ENCODE data around the gene CAB39. TPM values are rescaled to one million over a fixed set of nuclear protein-coding genes. Genes with fewer than 3 reads are reported as not detected.

CAB39 gene
- total and polyA plus RNA-seq, 2 of the 8 experiments (the other 6 are each of a cell fraction or from before 2014, with no cell fraction given), result 16.4 to 50.5 TPM

- peak; percentile 51; the same call in 1 of the 2 replicates for TF ChIP-seq CREB1 (IDR thresholded peaks at IDR 0.05)
- TF ChIP-seq EP300 (IDR thresholded peaks at IDR 0.05; ENCODE audit: borderline replicate concordance in 1 of 2, low read depth in 2 of 2, low read length in 2 of 2), result peak in 1 of 2 experiments; percentile 19; a peak in 1 of 3 replicates
- no peak for TF ChIP-seq KDM5A (IDR thresholded peaks at IDR 0.05; ENCODE audit: low read length)
- TF ChIP-seq SIRT6 (IDR thresholded peaks at IDR 0.05; ENCODE audit: low read length), result no peak
- no peak for TF ChIP-seq SIN3A (conservative IDR thresholded peaks at IDR 0.05 in 1 of 2, IDR thresholded peaks at IDR 0.05 in 1 of 2; ENCODE audit: low read depth in 1 of 2, low read length in 2 of 2)
- no peak for TF ChIP-seq ATF2 (IDR thresholded peaks at IDR 0.05; ENCODE audit: low read length)
- TF ChIP-seq PHF8 (conservative IDR thresholded peaks at IDR 0.05; ENCODE audit: low read depth, low read length), result peak; percentile 48; the same call in 1 of the 2 replicates
- TF ChIP-seq GABPA (IDR thresholded peaks at IDR 0.05; ENCODE audit: borderline replicate concordance, insufficient read depth, low read length), result no peak
Observed at GRCh38 chr2:230712443-230713330, at the start of gene CAB39 (continued).

Measured in H1 (cell line).